Activated naive CD8-positive, alpha-beta T cell treated with anti-CD3 and anti-CD28 coated beads for 36 hours (primary cell): ENCODE results near the gene GPR37L1. TPM values are rescaled to one million over a fixed set of nuclear protein-coding genes. Genes with fewer than 3 reads are reported as not detected.
"Not testable (repeated sequence)": the region's sequence is repeated elsewhere in the genome, so short reads cannot be mapped to it uniquely, and the experiment has no call there.

Source experiments
- DNase-seq: peaks from one replicate; pipeline ENCODE4 v3.0.0; 2021
- H3K27ac Mint-ChIP-seq: one replicate; pipeline ENCODE4 v1.8.0; 2022; ENCODE audit warnings: mild to moderate bottlenecking, moderate library complexity, mixed read lengths
- H3K27me3 Mint-ChIP-seq: one replicate; pipeline ENCODE4 v1.8.0; 2022; ENCODE audit warnings: mild to moderate bottlenecking, mixed read lengths
- H3K36me3 Mint-ChIP-seq: one replicate; pipeline ENCODE4 v1.8.0; 2021; ENCODE audit warnings: mild to moderate bottlenecking, mixed read lengths
- H3K4me1 Mint-ChIP-seq: one replicate; pipeline ENCODE4 v1.8.0; 2021; ENCODE audit warnings: mixed read lengths
- H3K4me3 Mint-ChIP-seq: one replicate; pipeline ENCODE4 v1.8.0; 2022; ENCODE audit warnings: mild to moderate bottlenecking, moderate library complexity, mixed read lengths
- H3K9me3 Mint-ChIP-seq: one replicate; pipeline ENCODE4 v1.8.0; 2022; ENCODE audit warnings: mixed read lengths
- total RNA-seq, 2 experiments: library from RNA; stranded (reverse); gene quantifications; one replicate each; pipeline ENCODE4 v1.2.3, GENCODE V29; 2021

The GPR37L1 gene
- total RNA-seq, 2 experiments from 2014 or later = not detected

DNA sequence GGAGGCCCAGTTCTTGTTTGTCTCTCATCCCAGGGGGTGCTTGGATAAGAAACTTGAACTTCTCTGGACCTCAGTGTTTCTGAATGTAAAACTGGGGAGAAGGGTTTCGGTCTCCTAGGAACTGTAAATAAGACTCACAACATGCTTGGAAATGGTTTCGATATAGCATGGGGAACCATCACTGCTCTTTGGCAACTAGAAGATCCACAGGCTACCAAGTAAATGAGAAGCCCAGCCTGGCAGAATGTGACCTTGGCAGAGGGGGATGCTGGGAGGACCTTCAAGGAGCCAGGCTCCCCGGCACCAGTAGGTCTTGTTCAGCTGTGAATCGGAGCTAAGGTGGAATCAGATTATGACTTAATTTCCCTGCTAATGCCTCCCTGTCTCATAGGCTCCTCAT lies 18.1 kb downstream of the GPR37L1 start:
- no peaks in the 10 kb centered on the region for H3K9me3 Mint-ChIP-seq
- H3K27ac Mint-ChIP-seq = no peak overlapping the region
- no peak for DNase-seq
- peaks cover 32% of the 10 kb centered on the region for H3K4me1 Mint-ChIP-seq
- no peak overlapping the region for H3K4me3 Mint-ChIP-seq
- no peaks in the 10 kb centered on the region for H3K27me3 Mint-ChIP-seq
- H3K36me3 Mint-ChIP-seq = peaks cover 7% of the 10 kb centered on the region

DNA sequence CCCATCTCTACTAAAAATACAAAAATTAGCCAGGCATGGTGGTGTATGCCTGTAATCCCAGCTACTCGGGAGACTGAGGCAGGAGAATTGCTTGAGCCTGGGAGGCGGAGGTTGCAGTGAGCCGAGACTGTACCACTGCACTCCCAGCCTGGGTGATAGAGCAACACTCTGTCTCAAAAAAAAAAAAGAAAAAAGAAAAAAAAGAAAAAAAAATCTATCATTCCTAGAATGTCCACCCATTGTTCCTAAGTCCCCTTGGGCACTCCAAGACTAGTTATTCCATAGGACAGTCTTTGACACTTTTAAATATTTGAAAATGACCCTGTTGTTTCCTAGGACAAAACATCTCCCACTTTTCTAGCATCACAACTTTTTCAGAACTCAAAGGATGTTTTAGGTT lies 18.8 kb downstream of the GPR37L1 start:
- DNase-seq, H3K36me3 Mint-ChIP-seq, H3K27ac Mint-ChIP-seq, H3K4me3 Mint-ChIP-seq, H3K9me3 Mint-ChIP-seq, H3K27me3 Mint-ChIP-seq: not testable (repeated sequence)
- peaks cover 32% of the 10 kb centered on the region for H3K4me1 Mint-ChIP-seq

DNA sequence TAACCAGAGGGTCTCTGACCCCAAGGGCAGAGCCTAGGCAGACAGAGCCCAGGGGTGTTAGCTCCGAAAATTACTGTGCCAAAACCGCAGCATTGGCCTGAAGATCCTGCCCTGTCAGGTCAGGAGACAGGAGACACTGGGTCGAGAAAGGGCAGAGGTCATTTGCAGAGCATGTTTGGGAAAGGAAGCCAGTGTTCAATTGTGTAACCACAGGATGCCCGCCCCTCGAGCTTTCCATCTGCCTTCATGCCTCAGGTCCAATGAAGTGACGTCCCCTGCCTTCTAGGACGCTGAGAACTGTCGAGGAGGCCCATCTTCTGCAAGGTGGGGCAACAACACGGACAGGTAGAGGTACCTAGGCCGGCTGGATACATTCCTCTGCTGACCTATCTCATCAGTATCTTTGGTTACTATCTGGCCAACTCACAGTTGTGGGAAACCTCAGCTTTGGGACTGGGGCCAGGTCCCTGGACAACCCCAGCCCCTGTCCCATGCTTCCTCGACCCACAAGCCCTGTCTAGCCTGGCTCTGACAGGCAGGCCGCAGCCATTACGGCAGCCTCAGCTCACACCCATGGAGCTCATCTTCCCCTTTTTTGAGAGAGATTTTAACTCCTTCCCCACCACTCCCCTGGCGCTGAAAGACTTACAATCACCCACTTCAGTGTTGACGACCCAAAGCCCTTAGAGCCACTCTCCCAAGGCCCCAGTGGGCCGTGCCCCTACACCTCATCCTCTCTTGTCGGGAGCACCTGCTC lies 20.5 kb downstream of the GPR37L1 start:
- Mint-ChIP-seq H3K4me1 (peaks cover 32% of the 10 kb centered on the region), H3K9me3 (no peaks in the 10 kb centered on the region), H3K27ac (peak overlapping the region; percentile 91), H3K36me3 (peaks cover 12% of the 10 kb centered on the region), H3K27me3 (no peaks in the 10 kb centered on the region), H3K4me3 (peak overlapping the region; percentile 94)
- DNase-seq = peak; percentile 21

DNA sequence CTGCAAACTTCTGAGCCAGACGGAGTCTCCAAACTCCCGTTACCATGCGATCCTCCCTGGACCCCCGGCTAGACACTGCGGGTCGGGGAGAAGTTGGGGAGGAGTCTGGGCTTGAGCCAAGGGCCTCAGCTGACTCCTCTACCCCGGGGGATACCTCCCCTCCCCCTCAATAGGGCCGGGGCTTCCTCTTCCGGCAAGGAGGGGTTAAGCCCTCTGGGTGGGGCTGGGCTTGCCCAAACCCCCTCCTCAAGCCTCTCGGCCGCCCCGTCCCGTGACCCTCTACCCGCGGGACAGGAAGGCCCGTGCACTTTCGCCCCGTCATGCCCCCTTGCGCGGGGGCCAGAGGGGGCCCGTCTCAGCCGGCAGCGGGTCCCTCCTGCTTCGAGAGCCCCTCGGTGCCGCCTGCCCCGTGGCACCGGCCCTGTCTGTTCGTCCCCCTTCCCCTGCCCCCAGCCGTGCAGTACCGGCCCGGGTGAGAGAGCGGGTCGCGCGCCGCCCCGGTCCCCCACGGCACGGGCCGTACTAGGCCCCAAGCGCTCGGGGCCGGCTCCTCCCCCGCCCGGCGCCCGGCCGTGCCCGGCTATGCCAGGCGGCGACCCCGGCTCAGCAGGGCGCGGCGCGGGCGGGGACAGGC lies 21.2 kb downstream of the GPR37L1 start:
- Mint-ChIP-seq H3K27me3 (no peaks in the 10 kb centered on the region), H3K4me1 (peaks cover 32% of the 10 kb centered on the region), H3K27ac (peak overlapping the region; percentile 91), H3K36me3 (peaks cover 14% of the 10 kb centered on the region), H3K9me3 (no peaks in the 10 kb centered on the region), H3K4me3 (peak overlapping the region; percentile 94)
- DNase-seq = peak; percentile 44

DNA sequence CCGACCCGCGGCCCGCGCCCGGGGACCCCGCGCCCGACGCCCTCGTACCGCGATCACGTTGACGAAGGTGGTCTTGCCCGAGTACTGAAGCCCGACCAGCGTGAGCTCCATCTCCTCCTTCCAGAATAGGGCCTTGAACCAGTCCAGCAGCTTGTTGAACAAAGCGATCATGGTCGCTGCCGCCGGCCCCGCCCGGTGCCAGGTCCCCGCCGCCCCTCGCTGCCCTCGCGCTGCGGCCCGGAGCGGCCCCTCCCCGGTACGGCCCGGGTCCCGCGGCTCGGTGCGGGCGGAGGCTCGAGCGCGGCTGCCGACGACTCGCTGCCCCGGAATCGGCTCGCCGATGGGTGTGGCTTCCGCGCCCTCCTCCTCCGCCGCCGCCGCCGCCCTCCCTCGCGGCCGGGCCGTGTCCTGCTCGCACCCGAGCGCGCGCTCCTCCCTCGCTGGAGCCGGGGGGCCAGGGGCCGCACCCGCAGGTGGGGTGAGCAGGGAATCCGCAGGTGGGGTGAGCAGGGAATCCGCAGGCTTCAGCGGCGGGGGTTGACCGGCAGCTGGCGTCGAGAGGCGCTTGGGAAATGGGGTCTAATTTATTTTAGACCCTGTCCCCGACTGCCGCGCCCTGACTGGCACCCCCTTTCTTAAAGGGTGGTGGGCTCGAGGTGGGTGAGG lies 21.8 kb downstream of the GPR37L1 start, which contains the start of gene ARL8A:
Gene ARL8A, minus strand, starts transcription at position 336 of the 666 bp plus-strand sequence. Its CDS starts 165 bp downstream, at position 171.
- Mint-ChIP-seq H3K4me3 (peak within 1 kb of the TSS; percentile 94), H3K27me3 (no peaks in the 10 kb centered on the region), H3K4me1 (peaks cover 32% of the 10 kb centered on the region), H3K9me3 (no peaks in the 10 kb centered on the region), H3K27ac (peak within 1 kb of the TSS; percentile 91), H3K36me3 (peaks cover 19% of the 10 kb centered on the region)
- DNase-seq = peak; percentile 81

DNA sequence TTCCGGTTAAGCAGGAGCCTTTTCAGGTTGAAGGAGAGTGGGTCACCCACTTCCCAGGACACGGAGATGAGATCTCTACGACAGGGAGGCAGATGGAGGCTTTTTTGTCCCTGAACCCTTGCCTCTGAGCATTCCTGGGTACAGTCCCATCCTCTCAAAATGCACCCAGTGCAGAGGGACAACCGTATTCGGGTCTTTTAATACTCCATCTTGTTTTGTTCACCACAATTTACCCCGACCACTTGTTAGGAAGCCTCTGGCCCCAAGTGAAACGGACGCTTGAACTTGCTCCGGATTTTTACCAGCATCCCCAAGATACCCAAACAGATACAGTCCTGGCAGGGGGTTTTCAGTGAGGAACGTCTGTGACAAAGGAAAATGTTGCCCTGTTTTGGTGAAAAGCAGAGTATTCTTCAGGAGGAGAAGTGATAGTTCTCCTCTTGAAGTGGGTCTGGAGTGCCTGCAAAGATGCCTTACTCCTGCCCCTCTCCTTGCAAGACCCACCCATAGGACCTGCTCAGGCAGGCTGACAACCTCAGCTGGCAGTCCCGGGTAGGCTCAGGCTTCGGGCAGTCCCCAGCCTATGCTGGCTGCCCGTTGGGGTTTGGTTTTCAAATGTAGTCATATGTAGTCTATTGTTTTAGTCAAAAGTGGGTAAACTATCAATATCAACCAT lies 22.5 kb downstream of the GPR37L1 start:
- no peaks in the 10 kb centered on the region for H3K27me3 Mint-ChIP-seq
- peak; percentile 55 for DNase-seq
- peak overlapping the region; percentile 73 for H3K4me3 Mint-ChIP-seq
- peaks cover 32% of the 10 kb centered on the region for H3K4me1 Mint-ChIP-seq
- H3K36me3 Mint-ChIP-seq = peaks cover 22% of the 10 kb centered on the region
- no peaks in the 10 kb centered on the region for H3K9me3 Mint-ChIP-seq
- peak overlapping the region; percentile 75 for H3K27ac Mint-ChIP-seq

DNA sequence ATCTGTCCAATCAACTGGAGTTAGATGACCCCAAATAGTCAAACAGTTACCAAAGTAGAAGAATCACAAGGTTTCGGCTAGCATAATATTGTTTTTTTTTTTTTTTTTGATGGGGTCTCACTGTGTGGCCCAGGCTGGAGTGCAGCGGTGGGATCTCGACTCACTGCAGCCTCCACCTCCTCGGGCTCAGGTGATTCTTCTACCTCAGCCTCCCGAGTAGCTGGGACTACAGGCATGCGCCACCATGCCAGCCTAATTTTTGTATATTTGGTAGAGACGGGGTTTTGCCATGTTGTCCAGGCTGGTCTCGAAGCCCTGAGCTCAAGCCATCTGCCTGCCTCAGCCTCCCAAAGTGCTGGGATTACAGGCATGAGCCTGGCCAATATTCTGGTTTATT lies 23.0 kb downstream of the GPR37L1 start:
- H3K9me3 Mint-ChIP-seq = not testable (repeated sequence)

DNA sequence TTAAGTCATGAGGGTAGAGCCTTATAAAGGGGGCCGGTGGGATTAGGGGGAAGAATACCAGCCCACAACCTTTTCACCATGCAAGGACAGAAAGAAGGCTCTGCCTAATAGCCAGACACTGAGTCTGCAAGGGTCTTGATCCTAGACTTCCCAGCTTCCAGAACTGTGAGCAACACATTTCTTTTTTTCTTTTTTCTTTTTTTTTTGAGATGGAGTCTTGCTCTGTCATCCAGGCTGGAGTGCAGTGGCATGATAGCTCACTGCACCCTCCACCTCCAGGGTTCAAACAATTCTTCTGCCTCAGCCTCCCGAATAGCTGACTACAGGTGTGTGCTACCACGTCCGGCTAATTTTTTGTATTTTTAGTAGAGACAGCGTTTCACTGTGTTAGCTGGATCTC lies 23.6 kb downstream of the GPR37L1 start:
- DNase-seq = no peak
- H3K4me3 Mint-ChIP-seq = no peak overlapping the region
- no peaks in the 10 kb centered on the region for H3K9me3 Mint-ChIP-seq
- peaks cover 32% of the 10 kb centered on the region for H3K36me3 Mint-ChIP-seq
- H3K27ac Mint-ChIP-seq = no peak overlapping the region
- peaks cover 29% of the 10 kb centered on the region for H3K4me1 Mint-ChIP-seq
- no peaks in the 10 kb centered on the region for H3K27me3 Mint-ChIP-seq

More for the DNA sequence above, 23.0 kb downstream of the GPR37L1 start:
- Mint-ChIP-seq H3K36me3 (peaks cover 26% of the 10 kb centered on the region), H3K4me3 (peak overlapping the region; percentile 73), H3K4me1 (peaks cover 32% of the 10 kb centered on the region)
- not testable (repeated sequence) for H3K27ac Mint-ChIP-seq, H3K27me3 Mint-ChIP-seq, DNase-seq

DNA sequence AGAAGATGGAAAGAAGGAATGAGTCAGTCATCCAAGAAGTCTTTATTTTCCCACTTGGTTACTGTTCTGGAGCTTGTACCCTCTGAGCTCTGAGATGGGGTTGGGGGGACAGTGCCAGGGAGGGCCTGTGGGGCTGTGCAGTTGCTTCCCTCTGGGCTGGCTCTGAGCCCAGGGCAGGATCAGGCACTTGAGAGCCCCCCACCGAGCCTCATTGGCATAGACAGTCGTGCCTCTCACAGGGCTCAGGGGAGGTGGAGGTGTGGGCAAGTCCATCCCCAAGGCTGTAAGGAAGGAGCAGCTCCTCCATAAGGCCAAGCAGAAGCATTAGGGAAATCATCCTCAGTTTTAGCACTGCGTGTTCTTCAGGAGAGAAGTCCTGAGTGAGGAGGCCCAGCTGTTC lies 24.3 kb downstream of the GPR37L1 start:
- H3K27ac Mint-ChIP-seq = no peak overlapping the region

DNA sequence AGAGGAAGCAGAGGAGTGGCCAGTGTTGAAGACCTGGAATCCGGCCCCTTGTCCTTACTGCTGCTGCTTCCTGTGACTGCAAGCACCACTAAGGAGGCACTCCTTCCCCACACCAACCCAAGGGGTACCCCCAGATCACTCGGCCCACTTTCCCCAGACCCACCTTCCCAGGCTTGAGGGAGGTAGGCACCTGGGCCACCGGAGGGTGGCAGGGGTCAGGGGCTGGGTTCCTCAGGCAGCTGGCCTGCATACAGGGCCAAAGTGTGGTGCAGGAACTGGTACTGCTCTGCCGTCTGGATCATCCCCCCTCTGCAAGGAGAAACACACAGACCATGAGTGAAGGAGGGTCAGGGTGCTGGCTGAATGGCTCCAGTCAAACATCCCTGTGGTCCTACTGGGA lies 25.7 kb downstream of the GPR37L1 start:
- no peaks in the 10 kb centered on the region for H3K27me3 Mint-ChIP-seq
- no peak for DNase-seq
- peak overlapping the region; percentile 42 for H3K27ac Mint-ChIP-seq
- no peak overlapping the region for H3K4me3 Mint-ChIP-seq
- H3K9me3 Mint-ChIP-seq = no peaks in the 10 kb centered on the region
- H3K4me1 Mint-ChIP-seq = peaks cover 16% of the 10 kb centered on the region
- H3K36me3 Mint-ChIP-seq = peaks cover 35% of the 10 kb centered on the region

More for the DNA sequence above, 24.3 kb downstream of the GPR37L1 start:
- H3K4me1 Mint-ChIP-seq = peaks cover 25% of the 10 kb centered on the region
- H3K4me3 Mint-ChIP-seq = no peak overlapping the region
- peaks cover 34% of the 10 kb centered on the region for H3K36me3 Mint-ChIP-seq
- no peak for DNase-seq
- H3K27me3 Mint-ChIP-seq = no peaks in the 10 kb centered on the region
- H3K9me3 Mint-ChIP-seq = no peaks in the 10 kb centered on the region

DNA sequence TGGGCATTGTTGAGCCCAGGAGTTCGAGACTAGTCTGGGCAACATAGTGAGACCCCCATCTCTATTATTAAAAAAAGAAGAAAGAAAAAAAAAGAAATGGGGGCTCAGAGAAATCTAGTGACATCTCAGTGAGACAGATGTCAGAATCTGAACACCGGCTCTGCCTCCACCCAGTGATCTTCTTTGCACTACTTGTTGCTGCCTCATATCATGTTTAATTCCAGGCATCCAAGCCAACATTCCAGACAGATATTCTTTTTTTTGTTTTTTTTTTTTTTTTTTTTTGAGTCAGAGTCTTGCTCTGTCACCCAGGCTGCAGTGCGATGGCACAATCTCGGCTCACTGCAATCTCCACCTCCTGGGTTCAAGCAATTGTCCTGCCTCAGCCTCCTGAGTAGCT lies 26.8 kb downstream of the GPR37L1 start:
- no peaks in the 10 kb centered on the region for H3K27me3 Mint-ChIP-seq
- peaks cover 17% of the 10 kb centered on the region for H3K4me1 Mint-ChIP-seq
- no peak overlapping the region for H3K27ac Mint-ChIP-seq
- no peak overlapping the region for H3K4me3 Mint-ChIP-seq
- H3K36me3 Mint-ChIP-seq = peaks cover 36% of the 10 kb centered on the region
- H3K9me3 Mint-ChIP-seq = no peaks in the 10 kb centered on the region
- DNase-seq = no peak

DNA sequence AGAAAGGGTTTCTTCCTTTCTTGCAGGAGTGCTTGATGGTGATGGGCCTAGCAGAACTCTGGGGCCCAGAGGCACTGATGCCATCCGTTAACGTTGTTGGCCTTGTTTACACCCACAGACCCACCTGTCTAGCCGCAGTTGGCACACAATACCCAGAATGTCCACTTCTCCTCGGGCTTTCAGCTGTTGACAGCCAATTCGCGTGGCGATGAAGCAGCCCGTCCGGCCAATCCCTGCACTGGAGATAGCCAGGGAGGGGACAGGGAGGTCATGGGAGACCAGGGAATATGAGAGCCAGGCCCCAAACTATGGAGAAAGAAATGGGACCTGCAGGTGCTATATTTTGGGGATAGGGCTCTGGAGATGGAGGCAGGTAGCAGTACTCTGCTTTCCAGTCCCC lies 27.5 kb downstream of the GPR37L1 start:
- Mint-ChIP-seq H3K36me3 (peaks cover 43% of the 10 kb centered on the region), H3K4me1 (peaks cover 17% of the 10 kb centered on the region), H3K4me3 (no peak overlapping the region), H3K27ac (no peak overlapping the region), H3K9me3 (no peaks in the 10 kb centered on the region), H3K27me3 (no peaks in the 10 kb centered on the region)
- DNase-seq = no peak

DNA sequence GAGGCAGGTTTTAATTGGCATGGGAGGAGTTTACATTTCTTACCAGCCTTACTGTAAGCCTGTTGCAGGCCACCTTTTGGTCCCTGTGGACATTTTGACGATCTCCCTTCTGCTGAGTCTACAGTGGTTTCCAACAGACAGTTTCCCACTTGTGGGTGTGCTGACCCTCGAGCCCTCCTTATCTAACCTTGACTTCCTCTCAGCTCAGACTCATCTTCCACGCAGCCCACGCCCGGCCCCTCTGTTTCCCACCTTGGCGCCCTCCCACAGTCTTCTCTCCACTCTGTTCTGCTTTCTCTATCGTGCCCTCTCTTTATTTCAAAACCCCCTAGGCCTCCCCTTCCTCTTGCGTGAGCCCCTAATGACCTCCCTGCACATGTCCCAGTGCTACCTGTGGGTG lies 27.9 kb downstream of the GPR37L1 start:
- H3K4me1 Mint-ChIP-seq = peaks cover 13% of the 10 kb centered on the region
- H3K4me3 Mint-ChIP-seq = no peak overlapping the region
- DNase-seq = no peak
- H3K27me3 Mint-ChIP-seq = no peaks in the 10 kb centered on the region
- no peak overlapping the region for H3K27ac Mint-ChIP-seq
- no peaks in the 10 kb centered on the region for H3K9me3 Mint-ChIP-seq
- H3K36me3 Mint-ChIP-seq = peaks cover 43% of the 10 kb centered on the region

DNA sequence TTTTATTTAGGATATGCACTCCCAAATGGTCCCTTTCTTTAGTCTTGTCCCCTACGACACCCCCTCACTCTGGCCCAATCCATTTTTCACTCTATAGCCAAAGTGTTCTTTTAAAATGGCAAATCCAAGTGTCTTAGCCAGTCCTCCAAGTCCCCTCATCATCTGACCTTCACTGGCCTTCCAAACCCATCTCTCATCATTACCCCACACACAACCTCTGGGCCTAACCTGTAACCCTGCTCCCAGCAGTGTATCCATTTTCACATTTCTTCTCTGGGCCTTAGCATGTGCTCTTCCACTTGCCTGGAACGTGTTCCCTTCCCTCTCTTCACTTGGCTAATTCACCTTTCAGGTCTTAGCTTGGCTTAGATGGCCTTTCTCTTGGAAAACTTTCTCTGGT lies 28.3 kb downstream of the GPR37L1 start:
- H3K9me3 Mint-ChIP-seq = no peaks in the 10 kb centered on the region
- H3K27me3 Mint-ChIP-seq = no peaks in the 10 kb centered on the region
- no peak overlapping the region for H3K27ac Mint-ChIP-seq
- peaks cover 43% of the 10 kb centered on the region for H3K36me3 Mint-ChIP-seq
- H3K4me3 Mint-ChIP-seq = no peak overlapping the region
- peaks cover 12% of the 10 kb centered on the region for H3K4me1 Mint-ChIP-seq
- no peak for DNase-seq

DNA sequence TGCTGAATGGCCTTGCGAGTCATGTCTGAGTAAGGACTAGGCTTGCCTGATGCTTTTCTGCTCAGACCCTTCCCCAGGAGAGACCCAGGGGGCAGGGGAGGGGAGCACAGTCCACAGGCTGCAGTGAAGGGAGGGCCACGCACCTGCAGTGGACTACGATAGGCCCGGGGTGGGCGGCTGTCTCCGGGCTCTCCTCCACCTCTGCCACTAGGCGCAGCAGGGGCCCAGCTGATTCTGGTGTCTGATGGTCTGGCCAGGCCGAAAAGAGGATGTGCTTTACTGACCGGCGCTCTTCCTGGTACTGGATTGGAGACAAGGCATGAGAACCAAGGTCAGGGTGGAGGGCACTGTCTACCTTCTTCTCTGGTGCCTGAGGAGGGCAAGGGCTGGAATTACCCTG lies 29.7 kb downstream of the GPR37L1 start:
- Mint-ChIP-seq H3K36me3 (peaks cover 45% of the 10 kb centered on the region), H3K4me1 (peaks cover 19% of the 10 kb centered on the region), H3K4me3 (no peak overlapping the region), H3K27ac (no peak overlapping the region), H3K9me3 (no peaks in the 10 kb centered on the region), H3K27me3 (no peaks in the 10 kb centered on the region)
- DNase-seq = no peak
